ENCODE data around the gene FDX2. TPM values are rescaled to one million over a fixed set of nuclear protein-coding genes. Genes with fewer than 3 reads are reported as not detected.

FDX2 gene
- total RNA-seq, 1 experiment from 2014 or later: 25.5 TPM

GRCh38 chr19:10289836-10290356, 25.9 kb downstream of the FDX2 start, which contains the start of gene ICAM5:
Gene ICAM5 (plus strand): TSS chr19:10289952. CDS start chr19:10290044, 92 bp downstream.
- BruUV-seq (replicated peaks): no TSS peak
- intact Hi-C loops (cut with micrococcal nuclease; ENCODE audit: unreplicated experiment): no loop called here
- CTCF ChIA-PET: interaction anchor here (0.7 to 0.9 kb wide), 3 partner anchors 20 to 98 kb away, joined by 4 to 6 read pairs (median 5); no protein-coding TSS in a partner anchor
- in situ Hi-C loops (cut with HindIII; ENCODE audit: low pct_unique_long_range_greater_than_20kb, low sequenced_read_pairs): no loop called here
- POLR2A ChIA-PET: interaction anchor here (0.5 to 2.6 kb wide), 4 partner anchors 19 to 108 kb away, joined by 3 to 12 read pairs (median 8); partner anchors contain the start of gene ICAM1
- DNase-seq (ENCODE audit: low read depth, low spot score) (no peak), ATAC-seq (peak; percentile 28)
- TF ChIP-seq SIN3A (IDR thresholded peaks at IDR 0.05; ENCODE audit: borderline replicate concordance, insufficient read depth, low read depth, low read length) (no peak), CTCF (IDR thresholded peaks at IDR 0.05) (no peak), TCF7L2 (IDR thresholded peaks at IDR 0.05; ENCODE audit: low read depth, low read length) (no peak), REST (IDR thresholded peaks at IDR 0.05; ENCODE audit: insufficient read depth in 1 of 2, low read depth in 2 of 2, low read length in 1 of 2) (no peak), POLR2AphosphoS5 (IDR thresholded peaks at IDR 0.05; ENCODE audit: low read depth, low read length) (no peak)
- no peaks in the 10 kb centered on the region for H3K9me3 ChIP-seq (ENCODE audit: control insufficient read depth, insufficient read depth, low read depth, low read length)
- no peaks in the 10 kb centered on the region for H3K36me3 ChIP-seq (ENCODE audit: control insufficient read depth, insufficient read depth, low read length)
- H3K4me3 ChIP-seq (ENCODE audit: low read depth in 2 of 2, low read length in 2 of 2): peak within 1 kb of the TSS; percentile 53 to 79
- H3K4me1 ChIP-seq (ENCODE audit: control insufficient read depth, insufficient read depth, low read length): peaks cover 14% of the 10 kb centered on the region; the same call in 1 of the 2 replicates
- no peaks in the 10 kb centered on the region for H3K27me3 ChIP-seq (ENCODE audit: control insufficient read depth, insufficient read depth, low read length)
- peak within 1 kb of the TSS; percentile 79 for H3K27ac ChIP-seq (ENCODE audit: low read length)

- BruUV-seq (replicated peaks): no TSS peak
- DNase-seq (ENCODE audit: low read depth, low spot score) (no peak), ATAC-seq (peak; percentile 48)
- H3K9me3 ChIP-seq (ENCODE audit: control insufficient read depth, insufficient read depth, low read depth, low read length): no peaks in the 10 kb centered on the region
- peak overlapping the region; percentile 75 for H3K27ac ChIP-seq (ENCODE audit: low read length)
- POLR2A ChIA-PET: interaction anchor here (0.5 to 2.6 kb wide), 4 partner anchors 18 to 108 kb away, joined by 3 to 12 read pairs (median 8); partner anchors contain the start of gene ICAM1
- CTCF ChIA-PET: interaction anchor here (0.7 to 1.3 kb wide), 4 partner anchors 20 to 99 kb away, joined by 4 to 6 read pairs (median 4); no protein-coding TSS in a partner anchor
- peak overlapping the region; percentile 53 to 79 for H3K4me3 ChIP-seq (ENCODE audit: low read depth in 2 of 2, low read length in 2 of 2)
- H3K27me3 ChIP-seq (ENCODE audit: control insufficient read depth, insufficient read depth, low read length): no peaks in the 10 kb centered on the region
- H3K4me1 ChIP-seq (ENCODE audit: control insufficient read depth, insufficient read depth, low read length): peaks cover 14% of the 10 kb centered on the region; the same call in 1 of the 2 replicates
- in situ Hi-C loops (cut with HindIII; ENCODE audit: low pct_unique_long_range_greater_than_20kb, low sequenced_read_pairs) (no loop called here), intact Hi-C loops (cut with micrococcal nuclease; ENCODE audit: unreplicated experiment) (no loop called here)
- H3K36me3 ChIP-seq (ENCODE audit: control insufficient read depth, insufficient read depth, low read length): no peaks in the 10 kb centered on the region
- TF ChIP-seq TCF7L2 (IDR thresholded peaks at IDR 0.05; ENCODE audit: low read depth, low read length): no peak
- peak; percentile 41; the same call in 1 of the 2 replicates for TF ChIP-seq POLR2AphosphoS5 (IDR thresholded peaks at IDR 0.05; ENCODE audit: low read depth, low read length)
- TF ChIP-seq REST (IDR thresholded peaks at IDR 0.05; ENCODE audit: insufficient read depth in 1 of 2, low read depth in 2 of 2, low read length in 1 of 2): no peak
Observed at GRCh38 chr19:10289167-10289835, 26.5 kb downstream of the FDX2 start.

Data from Panc1 (cell line).